Astrocyte (in vitro differentiated cells and primary cell): ENCODE data around the gene NETO2.
A peak's percentile ranks its signal among the peaks of the same experiment; 100 is the strongest.

ENCODE experiments used
- EZH2 ChIP-seq: IDR thresholded peaks from 2 replicates; pipeline ENCODE4 v1.6.1; 2012; ENCODE audit warnings: mild to moderate bottlenecking, low read length, inconsistent platforms; ENCODE audit not compliant: insufficient read depth
- TF ChIP-seq, protein P1 (sequence below): IDR thresholded peaks from 2 replicates; pipeline ENCODE4 v1.5.1; 2011; ENCODE audit warnings: low read depth, mild to moderate bottlenecking, inconsistent platforms, low read length, moderate library complexity; ENCODE audit not compliant: insufficient read depth

- TF ChIP-seq, protein P1, sequence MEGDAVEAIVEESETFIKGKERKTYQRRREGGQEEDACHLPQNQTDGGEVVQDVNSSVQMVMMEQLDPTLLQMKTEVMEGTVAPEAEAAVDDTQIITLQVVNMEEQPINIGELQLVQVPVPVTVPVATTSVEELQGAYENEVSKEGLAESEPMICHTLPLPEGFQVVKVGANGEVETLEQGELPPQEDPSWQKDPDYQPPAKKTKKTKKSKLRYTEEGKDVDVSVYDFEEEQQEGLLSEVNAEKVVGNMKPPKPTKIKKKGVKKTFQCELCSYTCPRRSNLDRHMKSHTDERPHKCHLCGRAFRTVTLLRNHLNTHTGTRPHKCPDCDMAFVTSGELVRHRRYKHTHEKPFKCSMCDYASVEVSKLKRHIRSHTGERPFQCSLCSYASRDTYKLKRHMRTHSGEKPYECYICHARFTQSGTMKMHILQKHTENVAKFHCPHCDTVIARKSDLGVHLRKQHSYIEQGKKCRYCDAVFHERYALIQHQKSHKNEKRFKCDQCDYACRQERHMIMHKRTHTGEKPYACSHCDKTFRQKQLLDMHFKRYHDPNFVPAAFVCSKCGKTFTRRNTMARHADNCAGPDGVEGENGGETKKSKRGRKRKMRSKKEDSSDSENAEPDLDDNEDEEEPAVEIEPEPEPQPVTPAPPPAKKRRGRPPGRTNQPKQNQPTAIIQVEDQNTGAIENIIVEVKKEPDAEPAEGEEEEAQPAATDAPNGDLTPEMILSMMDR: peak; percentile 95
- no peak for TF ChIP-seq EZH2
Measured at GRCh38 chr16:47141773-47142485, 1.8 kb downstream of the NETO2 start.
